ENCODE data around the gene RPL13. TPM values are rescaled to one million over a fixed set of nuclear protein-coding genes. Genes with fewer than 3 reads are reported as not detected.

The RPL13 gene
- total RNA-seq, 1 donor from 2014 or later = 17,833 TPM

DNA sequence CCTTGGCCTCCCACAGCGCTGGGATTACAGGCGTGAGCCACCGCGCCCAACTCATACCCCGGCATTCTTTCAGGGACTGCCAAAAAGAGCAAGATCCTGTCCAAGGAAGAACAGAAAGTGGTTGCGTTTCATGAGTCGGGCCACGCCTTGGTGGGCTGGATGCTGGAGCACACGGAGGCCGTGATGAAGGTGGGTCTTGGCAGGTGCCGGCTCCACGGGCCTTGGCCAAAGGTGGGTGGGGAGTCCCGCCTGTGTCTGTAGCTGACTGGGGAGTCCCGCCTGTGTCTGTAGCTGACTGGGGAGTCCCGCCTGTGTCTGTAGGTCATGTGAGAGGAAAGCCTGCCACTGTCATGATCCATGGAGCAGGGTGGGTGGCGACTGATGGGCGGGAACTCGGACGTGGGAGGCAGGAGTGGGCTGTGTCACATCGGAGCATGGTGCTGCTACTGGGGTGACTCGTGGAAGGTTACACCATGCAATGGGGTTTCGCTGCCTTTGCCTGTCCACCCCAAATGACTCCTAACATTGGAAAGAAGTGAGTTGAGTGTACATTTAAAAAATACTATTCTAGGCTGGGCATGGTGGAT, 10.0 kb upstream of the RPL13 start:
- DNase-seq (ENCODE audit: low read depth) = no peak
- TF ChIP-seq CTCF (IDR thresholded peaks at IDR 0.05; ENCODE audit: insufficient read depth, low read length, poor library complexity, severe bottlenecking) = no peak
- no peak overlapping the region for H3K4me3 ChIP-seq (ENCODE audit: low read depth, low read length)
- peaks cover 3% of the 10 kb centered on the region for H3K36me3 ChIP-seq (ENCODE audit: control insufficient read depth, insufficient read depth, low read length)
- no peaks in the 10 kb centered on the region for H3K27me3 ChIP-seq (ENCODE audit: control insufficient read depth, insufficient read depth, low read length)

DNA sequence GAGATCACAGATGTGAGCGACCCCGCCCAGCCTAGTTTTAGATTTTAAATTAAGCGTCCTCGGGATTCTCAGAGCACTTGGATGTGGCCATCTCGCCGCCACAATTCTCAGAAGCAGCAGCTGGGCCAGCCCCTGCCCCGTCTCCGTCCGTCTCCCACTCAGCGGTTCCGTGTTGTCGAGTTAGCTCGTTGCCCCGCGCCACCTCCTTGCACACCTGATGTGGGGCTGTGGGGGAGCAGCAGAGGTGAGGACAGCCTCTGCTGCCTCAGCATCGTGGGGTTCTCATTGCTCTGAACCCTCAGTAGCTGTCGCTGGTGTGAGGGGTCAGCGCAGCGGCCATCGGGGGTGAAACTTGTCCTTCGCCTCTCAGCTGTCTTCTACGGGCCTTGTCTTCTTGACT, 8.2 kb upstream of the RPL13 start:
- H3K36me3 ChIP-seq (ENCODE audit: control insufficient read depth, insufficient read depth, low read length) = peaks cover 4% of the 10 kb centered on the region
- no peak overlapping the region for H3K4me3 ChIP-seq (ENCODE audit: low read depth, low read length)
- no peak for DNase-seq (ENCODE audit: low read depth)
- TF ChIP-seq CTCF (IDR thresholded peaks at IDR 0.05; ENCODE audit: insufficient read depth, low read length, poor library complexity, severe bottlenecking) = no peak
- no peaks in the 10 kb centered on the region for H3K27me3 ChIP-seq (ENCODE audit: control insufficient read depth, insufficient read depth, low read length)

- no peak overlapping the region for H3K4me3 ChIP-seq (ENCODE audit: low read depth, low read length)
- no peaks in the 10 kb centered on the region for H3K27me3 ChIP-seq (ENCODE audit: control insufficient read depth, insufficient read depth, low read length)
- DNase-seq (ENCODE audit: low read depth) = no peak
- peaks cover 4% of the 10 kb centered on the region for H3K36me3 ChIP-seq (ENCODE audit: control insufficient read depth, insufficient read depth, low read length)
- no peak for TF ChIP-seq CTCF (IDR thresholded peaks at IDR 0.05; ENCODE audit: insufficient read depth, low read length, poor library complexity, severe bottlenecking)
Observed at GRCh38 chr16:89552913-89553312, 7.6 kb upstream of the RPL13 start.

DNA sequence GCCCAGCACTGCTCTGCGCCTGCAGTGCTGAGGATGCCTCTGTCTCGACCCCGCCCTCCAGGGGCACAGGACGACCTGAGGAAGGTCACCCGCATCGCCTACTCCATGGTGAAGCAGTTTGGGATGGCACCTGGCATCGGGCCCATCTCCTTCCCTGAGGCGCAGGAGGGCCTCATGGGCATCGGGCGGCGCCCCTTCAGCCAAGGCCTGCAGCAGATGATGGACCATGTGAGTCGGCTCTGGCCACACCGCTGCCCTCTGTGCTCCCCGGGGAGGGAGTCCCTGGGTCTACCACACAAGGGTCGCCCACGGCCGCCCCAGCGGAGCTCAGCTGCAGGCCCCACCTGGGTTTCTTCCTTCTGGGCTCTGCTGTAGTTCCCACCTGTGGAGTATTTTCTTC, 6.7 kb upstream of the RPL13 start:
- peaks cover 3% of the 10 kb centered on the region for H3K36me3 ChIP-seq (ENCODE audit: control insufficient read depth, insufficient read depth, low read length)
- no peak overlapping the region for H3K4me3 ChIP-seq (ENCODE audit: low read depth, low read length)
- H3K27me3 ChIP-seq (ENCODE audit: control insufficient read depth, insufficient read depth, low read length) = no peaks in the 10 kb centered on the region
- no peak for DNase-seq (ENCODE audit: low read depth)
- TF ChIP-seq CTCF (IDR thresholded peaks at IDR 0.05; ENCODE audit: insufficient read depth, low read length, poor library complexity, severe bottlenecking) = no peak

DNA sequence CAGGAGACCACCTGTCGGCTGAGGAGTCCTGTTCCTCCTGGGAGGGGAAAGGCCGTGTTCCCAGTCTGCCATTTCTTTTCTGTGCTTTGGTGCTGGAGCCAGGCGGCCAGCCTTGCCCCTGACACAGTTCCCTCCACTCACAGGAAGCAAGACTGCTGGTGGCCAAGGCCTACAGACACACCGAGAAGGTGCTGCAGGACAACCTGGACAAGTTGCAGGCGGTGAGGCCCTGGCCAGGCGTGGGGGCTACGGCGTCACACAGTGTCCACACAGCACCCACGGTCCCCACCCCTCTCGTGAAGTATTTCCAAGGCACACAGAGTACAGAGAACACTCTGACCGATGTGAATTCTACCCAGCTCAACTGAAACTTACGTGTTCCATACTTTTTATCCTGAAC, 6.1 kb upstream of the RPL13 start:
- DNase-seq (ENCODE audit: low read depth) = no peak
- TF ChIP-seq CTCF (IDR thresholded peaks at IDR 0.05; ENCODE audit: insufficient read depth, low read length, poor library complexity, severe bottlenecking) = no peak
- H3K36me3 ChIP-seq (ENCODE audit: control insufficient read depth, insufficient read depth, low read length) = peaks cover 3% of the 10 kb centered on the region
- H3K27me3 ChIP-seq (ENCODE audit: control insufficient read depth, insufficient read depth, low read length) = no peaks in the 10 kb centered on the region
- H3K4me3 ChIP-seq (ENCODE audit: low read depth, low read length) = no peak overlapping the region

- Histone ChIP-seq H3K4me3 (ENCODE audit: low read depth, low read length) (no peak overlapping the region), H3K36me3 (ENCODE audit: control insufficient read depth, insufficient read depth, low read length) (peaks cover 3% of the 10 kb centered on the region), H3K27me3 (ENCODE audit: control insufficient read depth, insufficient read depth, low read length) (no peaks in the 10 kb centered on the region)
- no peak for TF ChIP-seq CTCF (IDR thresholded peaks at IDR 0.05; ENCODE audit: insufficient read depth, low read length, poor library complexity, severe bottlenecking)
- no peak for DNase-seq (ENCODE audit: low read depth)
Observed at GRCh38 chr16:89555265-89555664, 5.2 kb upstream of the RPL13 start.
